HG02763 (cell line): ENCODE results near the gene JARID2.

ENCODE experiments used
- ATAC-seq: cut with Tn5 transposase; IDR thresholded peaks from one replicate; pipeline ENCODE4 v1.9.1; 2021; ENCODE audit warnings: mild to moderate bottlenecking, moderate library complexity; ENCODE audit not compliant: unreplicated experiment

Gene JARID2

GRCh38 chr6:15513131-15513771 is 267.4 kb downstream of the JARID2 start:
- no peak for ATAC-seq

GRCh38 chr6:15513801-15514711 is 268.2 kb downstream of the JARID2 start:
- no peak for ATAC-seq

- ATAC-seq, result no peak
Measured at GRCh38 chr6:15515226-15515625, 269.4 kb downstream of the JARID2 start.

GRCh38 chr6:15515660-15516375 is 269.9 kb downstream of the JARID2 start:
- ATAC-seq, result no peak

- ATAC-seq, result no peak
Measured at GRCh38 chr6:15516378-15516777, 270.5 kb downstream of the JARID2 start.

- ATAC-seq, result no peak
Measured at GRCh38 chr6:15516923-15517560, 271.2 kb downstream of the JARID2 start.

GRCh38 chr6:15517600-15517999 is 271.7 kb downstream of the JARID2 start:
- ATAC-seq, result no peak

GRCh38 chr6:15518057-15518456 is 272.2 kb downstream of the JARID2 start:
- ATAC-seq, result no peak

- no peak for ATAC-seq
Measured at GRCh38 chr6:15518878-15519277, 273.0 kb downstream of the JARID2 start.

- ATAC-seq, result no peak
Measured at GRCh38 chr6:15519681-15520080, 273.8 kb downstream of the JARID2 start.

- no peak for ATAC-seq
Measured at GRCh38 chr6:15520626-15521203, 274.8 kb downstream of the JARID2 start.

GRCh38 chr6:15521582-15521981 is 275.7 kb downstream of the JARID2 start:
- ATAC-seq, result no peak

- ATAC-seq, result no peak
Measured at GRCh38 chr6:15522026-15522425, 276.2 kb downstream of the JARID2 start.

GRCh38 chr6:15522427-15522826 is 276.6 kb downstream of the JARID2 start:
- ATAC-seq, result no peak

- ATAC-seq, result no peak
Measured at GRCh38 chr6:15522856-15523529, 277.1 kb downstream of the JARID2 start.

GRCh38 chr6:15523679-15524630 is 278.1 kb downstream of the JARID2 start:
- no peak for ATAC-seq

GRCh38 chr6:15524861-15525401 is 279.1 kb downstream of the JARID2 start:
- ATAC-seq, result no peak

GRCh38 chr6:15526212-15526701 is 280.4 kb downstream of the JARID2 start:
- ATAC-seq, result peak; percentile 71
